Neuron (in vitro differentiated cells): ENCODE results near the gene PML.
"Not testable (repeated sequence)": the region's sequence is repeated elsewhere in the genome, so short reads cannot be mapped to it uniquely, and the experiment has no call there.

Experiments
- H2AFZ ChIP-seq: one replicate; pipeline ENCODE4 v1.6.1; 2013; ENCODE audit warnings: low read depth, mild to moderate bottlenecking, inconsistent platforms, low read length, moderate library complexity
- H3K27me3 ChIP-seq: one replicate; pipeline ENCODE4 v1.6.1; 2013; ENCODE audit warnings: low read length; ENCODE audit not compliant: insufficient read depth
- H3K36me3 ChIP-seq: one replicate; pipeline ENCODE4 v1.6.1; 2013; ENCODE audit warnings: low read length; ENCODE audit not compliant: insufficient read depth
- H3K4me1 ChIP-seq: one replicate; pipeline ENCODE4 v1.6.1; 2013; ENCODE audit warnings: low read length; ENCODE audit not compliant: insufficient read depth
- H3K4me3 ChIP-seq: 2 replicates; pipeline ENCODE4 v1.5.1; 2013; ENCODE audit warnings: mild to moderate bottlenecking, low read length, moderate library complexity
- H3K9me3 ChIP-seq: one replicate; pipeline ENCODE4 v1.6.1; 2013; ENCODE audit warnings: low read length

PML gene

DNA sequence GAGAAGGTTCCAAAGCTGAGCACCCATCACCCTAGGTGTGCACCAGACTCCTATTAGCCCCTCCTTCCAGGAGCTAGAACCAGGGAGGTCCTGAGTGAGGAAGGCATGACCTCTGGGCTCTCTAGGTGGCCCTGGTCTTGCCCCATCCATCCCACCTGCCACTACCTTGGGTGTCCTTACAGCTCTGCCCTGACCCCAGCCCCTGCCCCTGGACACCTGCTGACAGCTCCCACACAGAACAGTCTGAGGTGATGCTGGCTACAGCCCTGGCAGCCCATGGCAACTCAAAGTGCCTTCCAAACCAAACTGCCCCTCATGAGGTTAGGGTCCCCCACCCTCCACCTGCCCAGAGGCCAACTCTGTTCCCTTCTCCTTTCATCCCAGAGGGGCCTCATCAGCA lies 50.7 kb downstream of the PML start:
- H3K27me3 ChIP-seq: no peaks in the 10 kb centered on the region
- H3K9me3 ChIP-seq: no peaks in the 10 kb centered on the region
- H3K36me3 ChIP-seq: no peaks in the 10 kb centered on the region
- H2AFZ ChIP-seq: no peak overlapping the region
- no peaks in the 10 kb centered on the region for H3K4me1 ChIP-seq
- H3K4me3 ChIP-seq: no peak overlapping the region

GRCh38 chr15:74045636-74046274 lies 51.2 kb downstream of the PML start:
- Histone ChIP-seq H3K27me3 (no peaks in the 10 kb centered on the region), H3K36me3 (no peaks in the 10 kb centered on the region), H3K4me3 (no peak overlapping the region), H2AFZ (no peak overlapping the region), H3K9me3 (no peaks in the 10 kb centered on the region), H3K4me1 (no peaks in the 10 kb centered on the region)

DNA sequence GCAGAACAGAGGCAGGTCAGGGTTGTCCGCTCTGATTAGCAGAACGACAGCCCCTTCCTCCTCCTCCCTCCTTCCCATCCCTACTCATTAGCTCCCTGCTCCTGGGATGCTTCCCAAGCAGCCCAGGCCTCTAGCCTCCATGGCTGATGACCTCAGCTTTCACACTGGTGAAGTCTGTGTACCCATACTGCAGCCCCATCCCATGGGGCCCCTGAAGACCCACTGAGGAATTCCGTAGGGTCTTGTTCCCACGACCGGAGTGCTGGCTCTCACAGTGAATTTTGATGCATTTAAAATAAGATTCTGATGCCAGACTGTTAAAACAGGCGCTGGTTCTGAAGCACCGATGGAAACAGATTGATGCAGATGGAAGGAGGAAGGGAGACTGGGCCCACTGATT lies 51.8 kb downstream of the PML start:
- no peaks in the 10 kb centered on the region for H3K4me1 ChIP-seq
- no peaks in the 10 kb centered on the region for H3K27me3 ChIP-seq
- no peak overlapping the region for H2AFZ ChIP-seq
- no peak overlapping the region for H3K4me3 ChIP-seq
- H3K9me3 ChIP-seq: no peaks in the 10 kb centered on the region
- H3K36me3 ChIP-seq: no peaks in the 10 kb centered on the region

GRCh38 chr15:74050127-74050526 lies 55.6 kb downstream of the PML start:
- H3K36me3 ChIP-seq: no peaks in the 10 kb centered on the region

DNA sequence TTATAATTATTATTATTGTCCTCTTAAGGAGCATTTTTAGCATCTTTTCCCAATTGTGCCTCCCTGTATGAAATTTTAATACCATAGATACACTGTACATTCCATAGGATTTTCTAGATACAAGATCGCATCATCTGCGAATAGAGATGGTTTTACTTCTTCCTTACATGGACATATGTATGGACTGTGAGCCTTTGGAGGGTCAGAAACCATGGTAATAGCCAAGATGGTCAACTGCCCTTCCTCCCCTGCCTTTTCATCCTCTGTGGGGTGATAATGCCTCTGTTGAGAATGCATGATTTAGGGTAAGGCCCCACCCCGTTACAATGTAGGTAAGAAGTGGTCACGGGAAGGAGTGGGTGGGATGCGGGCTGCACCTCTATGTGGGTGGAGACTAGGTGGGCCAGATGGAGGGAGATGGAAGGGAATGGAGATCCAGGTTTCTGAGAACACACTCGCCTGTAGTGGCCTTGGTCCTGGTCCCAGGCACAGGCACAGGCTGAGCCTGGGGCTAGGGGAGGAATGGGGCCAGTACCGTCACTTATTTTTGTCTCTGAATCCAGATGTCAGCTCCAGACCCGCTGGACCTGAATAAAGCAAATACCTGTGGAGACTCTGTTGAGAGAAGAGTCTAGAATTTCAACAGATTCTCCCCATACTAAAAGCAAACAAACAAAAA lies 56.2 kb downstream of the PML start:
- Histone ChIP-seq H2AFZ (no peak overlapping the region), H3K27me3 (no peaks in the 10 kb centered on the region), H3K4me1 (peaks cover 3% of the 10 kb centered on the region), H3K9me3 (no peaks in the 10 kb centered on the region), H3K4me3 (no peak overlapping the region), H3K36me3 (no peaks in the 10 kb centered on the region)

More at GRCh38 chr15:74050127-74050526, 55.6 kb downstream of the PML start:
- Histone ChIP-seq H3K27me3 (no peaks in the 10 kb centered on the region), H2AFZ (no peak overlapping the region), H3K9me3 (no peaks in the 10 kb centered on the region), H3K4me3 (no peak overlapping the region), H3K4me1 (peaks cover 3% of the 10 kb centered on the region)

GRCh38 chr15:74052271-74053260 lies 58.0 kb downstream of the PML start:
- H3K36me3 ChIP-seq, H3K27me3 ChIP-seq, H3K4me1 ChIP-seq, H3K4me3 ChIP-seq, H2AFZ ChIP-seq, H3K9me3 ChIP-seq: not testable (repeated sequence)

DNA sequence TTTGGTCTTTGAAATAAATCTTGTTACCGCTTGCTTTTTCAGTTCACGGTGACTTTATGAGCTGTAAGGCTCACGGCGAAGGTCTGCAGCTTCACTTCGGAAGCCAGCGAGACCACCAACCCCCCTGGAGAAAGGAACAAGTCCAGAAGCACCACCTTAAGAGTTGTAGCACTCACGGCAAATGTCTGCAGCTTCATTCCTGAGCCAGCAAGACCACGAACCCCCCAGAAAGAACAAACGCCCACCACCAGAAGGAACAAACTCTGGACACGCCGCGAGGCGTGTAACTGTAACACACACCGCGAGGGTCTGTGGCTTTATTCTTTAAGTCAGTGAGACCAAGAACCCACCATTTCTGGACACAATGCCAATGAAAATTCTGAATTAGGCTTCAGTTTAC lies 59.0 kb downstream of the PML start:
- no peaks in the 10 kb centered on the region for H3K9me3 ChIP-seq
- peaks cover 3% of the 10 kb centered on the region for H3K4me1 ChIP-seq
- H3K36me3 ChIP-seq: no peaks in the 10 kb centered on the region
- peaks cover 5% of the 10 kb centered on the region for H3K27me3 ChIP-seq
- no peak overlapping the region for H3K4me3 ChIP-seq
- no peak overlapping the region for H2AFZ ChIP-seq

DNA sequence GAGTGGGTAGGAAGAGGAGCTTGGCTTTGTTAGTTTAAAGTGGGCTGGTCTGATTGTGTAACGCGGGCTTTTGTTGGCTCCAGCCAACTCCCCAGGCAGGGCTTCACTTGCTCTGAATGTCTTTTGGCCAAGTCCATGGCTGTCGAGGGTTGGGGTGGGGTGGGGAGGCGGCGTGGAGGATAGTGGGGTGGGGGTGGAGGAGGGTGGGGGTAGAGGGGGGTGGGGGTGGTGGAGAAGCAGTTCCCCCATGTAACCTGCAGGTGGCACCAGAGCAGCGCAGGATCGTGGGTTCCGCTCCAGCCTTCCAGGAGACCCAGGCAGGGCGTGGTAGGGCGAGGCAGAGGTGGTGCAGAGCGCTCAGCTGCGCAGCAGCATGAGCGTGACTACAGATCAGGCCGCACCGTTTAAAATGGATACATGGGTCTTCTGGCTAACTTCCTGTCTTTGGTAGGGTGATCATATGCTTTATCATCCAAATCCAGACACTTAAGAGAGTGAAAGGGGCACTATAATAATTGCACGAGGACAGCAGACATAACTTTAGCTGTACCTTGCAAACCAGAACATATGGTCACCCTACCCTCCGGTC lies 59.5 kb downstream of the PML start:
- Histone ChIP-seq H3K4me3 (no peak overlapping the region), H3K9me3 (no peaks in the 10 kb centered on the region), H2AFZ (no peak overlapping the region), H3K27me3 (peaks cover 5% of the 10 kb centered on the region), H3K4me1 (peaks cover 3% of the 10 kb centered on the region), H3K36me3 (no peaks in the 10 kb centered on the region)

DNA sequence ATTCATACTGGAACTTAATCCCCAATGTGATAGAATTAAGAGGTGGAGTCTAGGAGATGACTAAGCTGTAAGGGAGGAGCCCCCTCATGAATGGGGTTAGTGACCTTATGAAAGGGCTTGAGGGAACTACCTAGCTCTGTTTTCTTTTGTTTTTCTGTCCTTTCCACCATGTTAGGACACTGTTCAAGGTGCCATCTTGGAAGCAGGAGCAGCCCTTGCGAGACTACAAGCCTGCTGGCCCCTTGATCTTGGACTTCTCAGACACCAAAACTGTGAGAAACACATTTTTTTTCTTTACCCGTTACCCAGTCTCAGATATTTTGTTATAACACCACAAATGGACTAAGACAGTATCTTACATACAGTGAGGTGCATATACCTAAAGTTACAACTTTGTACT lies 61.3 kb downstream of the PML start:
- no peak overlapping the region for H2AFZ ChIP-seq
- peaks cover 21% of the 10 kb centered on the region for H3K27me3 ChIP-seq
- no peak overlapping the region for H3K4me3 ChIP-seq
- peaks cover 3% of the 10 kb centered on the region for H3K4me1 ChIP-seq
- no peaks in the 10 kb centered on the region for H3K36me3 ChIP-seq
- H3K9me3 ChIP-seq: no peaks in the 10 kb centered on the region

DNA sequence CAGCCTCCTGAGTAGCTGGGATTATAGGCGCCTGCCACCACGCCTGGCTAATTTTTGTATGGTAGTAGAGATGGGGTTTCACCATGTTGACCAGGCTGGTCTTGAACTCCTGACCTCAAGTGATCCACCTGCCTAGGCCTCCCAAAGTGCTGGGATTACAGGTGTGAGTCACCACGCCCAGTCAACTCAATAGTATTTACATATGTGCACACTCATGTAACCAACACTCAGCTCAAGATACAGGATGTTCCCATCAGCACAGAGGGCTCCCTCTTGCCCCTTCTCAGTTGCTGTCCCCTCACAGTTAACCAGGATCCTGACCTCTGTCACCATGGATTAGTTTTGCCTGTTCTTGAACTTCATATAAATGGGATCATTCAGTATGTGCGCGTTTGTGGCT lies 61.8 kb downstream of the PML start:
- H3K9me3 ChIP-seq, H2AFZ ChIP-seq, H3K4me1 ChIP-seq, H3K4me3 ChIP-seq, H3K36me3 ChIP-seq: not testable (repeated sequence)
- H3K27me3 ChIP-seq: peaks cover 21% of the 10 kb centered on the region

GRCh38 chr15:74059050-74059833 lies 64.7 kb downstream of the PML start:
- not testable (repeated sequence) for H3K4me3 ChIP-seq, H3K36me3 ChIP-seq, H2AFZ ChIP-seq, H3K9me3 ChIP-seq, H3K4me1 ChIP-seq
- peaks cover 21% of the 10 kb centered on the region for H3K27me3 ChIP-seq

DNA sequence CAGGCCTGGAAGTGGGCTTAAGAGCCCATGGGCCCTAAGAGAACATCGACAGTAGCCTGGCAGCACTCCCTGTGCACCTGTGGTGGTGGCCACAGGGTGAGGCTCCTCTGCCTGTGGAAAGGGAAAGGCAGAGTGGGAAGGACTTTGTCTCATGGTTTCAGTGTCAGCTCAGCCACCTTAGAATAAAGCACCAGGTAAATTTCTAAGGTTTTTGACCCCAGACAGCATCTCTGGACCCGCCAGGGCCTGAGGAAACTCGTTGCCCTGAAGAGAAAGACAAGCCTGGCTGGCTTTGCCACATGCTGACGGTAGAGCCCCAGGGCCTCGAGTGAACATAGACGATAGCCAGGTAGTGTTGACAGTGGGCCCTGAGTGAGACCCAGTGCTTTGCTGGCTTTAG lies 65.7 kb downstream of the PML start:
- no peaks in the 10 kb centered on the region for H3K9me3 ChIP-seq
- H2AFZ ChIP-seq: no peak overlapping the region
- no peaks in the 10 kb centered on the region for H3K36me3 ChIP-seq
- no peaks in the 10 kb centered on the region for H3K4me1 ChIP-seq
- no peak overlapping the region for H3K4me3 ChIP-seq
- peaks cover 21% of the 10 kb centered on the region for H3K27me3 ChIP-seq
